Endothelial cell of umbilical vein (primary cell): ENCODE data around the gene IL1RL1.

Source experiments
- CTCF ChIP-seq, 2 donors: IDR thresholded peaks; 1 replicate in 1 of 2; 2 replicates in 1 of 2; pipeline ENCODE4 v1.5.1; 2011; ENCODE audit warnings: low read length in 2 of 2, mild to moderate bottlenecking in 2 of 2, moderate library complexity in 2 of 2, control low read depth in 1 of 2, inconsistent platforms in 1 of 2, low read depth in 1 of 2; ENCODE audit not compliant: insufficient read depth in 1 of 2; ENCODE audit errors: extremely low read depth in 1 of 2
- EZH2 ChIP-seq: IDR thresholded peaks from 2 replicates; pipeline ENCODE4 v1.6.1; 2012; ENCODE audit warnings: borderline replicate concordance, low read depth, mild to moderate bottlenecking, moderate library complexity, low read length, inconsistent platforms; ENCODE audit not compliant: severe bottlenecking
- POLR2A ChIP-seq: IDR thresholded peaks from 2 replicates; pipeline ENCODE4 v1.6.1; 2012; ENCODE audit warnings: low read depth, mild to moderate bottlenecking, control low read depth, low read length
- POLR2AphosphoS5 ChIP-seq: IDR thresholded peaks from 2 replicates; pipeline ENCODE4 v1.6.1; 2012; ENCODE audit warnings: low read depth, mild to moderate bottlenecking, control low read depth, low read length, moderate library complexity; ENCODE audit not compliant: insufficient read depth

- TF ChIP-seq CTCF (IDR thresholded peaks at IDR 0.05; ENCODE audit: extremely low read depth in 1 of 2, insufficient read depth in 1 of 2, low read depth in 1 of 2, low read length in 2 of 2): no peak
- TF ChIP-seq POLR2AphosphoS5: no peak
- TF ChIP-seq EZH2: no peak
- no peak for TF ChIP-seq POLR2A
Observed at GRCh38 chr2:102306125-102306524, 5.2 kb upstream of the IL1RL1 start.
